ENCODE data around the gene TK2.

DNA sequence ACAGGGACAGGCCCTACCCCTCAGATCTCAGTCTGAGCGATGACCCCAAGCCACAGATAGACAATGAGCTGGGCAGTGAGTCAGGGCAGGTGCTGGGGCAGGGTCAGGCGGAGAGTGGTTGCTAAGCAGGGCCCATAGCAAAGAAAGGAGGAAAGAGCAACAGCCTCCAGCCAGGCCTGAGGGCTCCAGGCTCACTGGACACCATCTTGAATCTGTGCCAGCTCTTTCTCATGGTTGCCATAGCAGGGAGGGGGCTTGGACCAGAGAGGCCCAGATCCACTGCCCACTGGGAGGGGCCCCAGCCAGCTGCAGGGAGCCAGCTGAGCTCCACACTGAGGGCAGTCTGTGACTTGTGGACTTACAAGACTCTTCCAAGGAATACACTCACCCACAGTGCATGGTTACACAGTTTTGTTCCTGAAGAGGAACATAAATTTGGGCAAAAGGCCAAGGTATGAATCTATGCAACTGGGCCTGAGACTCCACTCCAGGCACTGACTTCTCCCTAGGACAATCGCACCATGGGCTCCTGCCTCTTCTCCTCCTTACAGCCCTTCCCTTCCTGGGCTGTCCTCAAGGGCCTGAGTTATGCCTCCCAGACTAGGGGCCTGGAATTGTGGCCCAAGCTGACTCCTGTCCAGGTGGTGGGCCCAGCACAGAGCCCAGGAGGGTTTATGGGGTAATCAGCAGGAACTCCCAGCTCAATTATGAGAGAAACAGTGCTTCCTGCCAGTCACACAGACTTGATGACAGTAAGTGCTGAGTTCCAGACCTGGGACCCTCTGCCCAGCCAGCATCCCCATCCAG lies 62.9 kb downstream of the TK2 start:
- TF ChIP-seq GATA2 (IDR thresholded peaks at IDR 0.05; ENCODE audit: low read depth, low read length) (no peak), GATA3 (IDR thresholded peaks at IDR 0.05; ENCODE audit: low read depth, low read length) (no peak)

Measured in SH-SY5Y (cell line).